ENCODE results near the gene NRN1L. TPM values are rescaled to one million over a fixed set of nuclear protein-coding genes. Genes with fewer than 3 reads are reported as not detected.
"Not testable (repeated sequence)": the region's sequence is repeated elsewhere in the genome, so short reads cannot be mapped to it uniquely, and the experiment has no call there.

Gene NRN1L
- not detected in 2 replicates for total RNA-seq (2014; rRNA removed; shearing (Covaris generic))

DNA sequence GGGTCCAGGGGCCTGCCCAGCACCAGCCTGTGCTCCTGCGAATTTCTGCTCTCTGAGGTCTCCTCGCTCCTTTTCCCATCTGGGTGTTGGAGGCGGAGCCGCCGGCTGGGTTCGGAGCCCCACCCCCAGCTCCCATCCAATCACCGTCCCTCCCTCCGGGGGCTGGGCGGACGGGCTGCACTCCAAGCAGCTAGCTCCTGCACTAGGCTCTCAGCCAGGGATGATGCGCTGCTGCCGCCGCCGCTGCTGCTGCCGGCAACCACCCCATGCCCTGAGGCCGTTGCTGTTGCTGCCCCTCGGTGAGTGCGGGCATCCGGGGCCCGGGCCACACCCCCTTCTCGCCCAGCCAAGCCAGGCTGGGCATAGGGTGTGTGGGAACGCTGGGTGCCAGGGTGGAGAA is at the start of gene NRN1L:
Gene NRN1L (plus strand): TSS at position 202 of the 400 bp plus-strand sequence. CDS start 19 bp downstream, at position 221.
- peak; percentile 42 for DNase-seq (ENCODE audit: low spot score)

DNA sequence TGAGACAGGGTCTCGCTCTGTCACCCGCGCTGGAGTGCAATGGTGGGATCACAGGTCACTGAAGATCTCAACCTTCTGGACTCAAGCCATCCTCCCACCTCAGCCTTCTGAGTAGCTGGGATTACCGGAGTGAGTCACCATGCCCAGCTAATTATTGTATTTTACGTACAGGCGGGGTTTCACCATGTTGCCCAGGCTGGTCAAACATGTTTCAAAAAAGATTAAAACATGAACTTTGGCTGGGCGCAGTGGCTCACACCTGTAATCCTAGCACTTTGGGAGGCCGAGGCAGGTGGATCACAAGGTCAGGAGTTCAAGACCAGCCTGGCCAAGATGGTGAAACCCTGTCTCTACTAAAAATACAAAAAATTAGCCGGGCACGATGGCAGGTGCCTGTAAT is 47.5 kb upstream of the NRN1L start:
- DNase-seq (ENCODE audit: low spot score): not testable (repeated sequence)

DNA sequence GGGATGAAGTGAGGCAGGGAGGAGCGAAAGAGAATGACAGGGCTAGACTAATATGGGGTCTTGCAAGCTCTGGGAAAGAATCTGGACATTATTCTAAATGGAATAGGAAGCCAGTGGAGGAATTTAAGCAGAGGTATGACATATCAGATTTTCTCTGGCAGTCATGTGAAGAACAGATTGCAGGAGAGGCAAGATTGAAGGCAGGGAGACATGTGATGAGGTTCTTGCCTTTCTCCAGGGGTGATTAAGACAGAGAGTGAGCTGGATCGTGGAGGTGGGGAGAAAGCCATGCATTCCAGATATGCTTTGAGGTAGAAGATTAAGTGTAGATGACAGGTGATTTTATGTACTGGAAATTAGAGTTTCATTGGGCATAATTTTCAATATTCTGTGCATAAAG is 46.9 kb upstream of the NRN1L start:
- no peak for DNase-seq (ENCODE audit: low spot score)

DNA sequence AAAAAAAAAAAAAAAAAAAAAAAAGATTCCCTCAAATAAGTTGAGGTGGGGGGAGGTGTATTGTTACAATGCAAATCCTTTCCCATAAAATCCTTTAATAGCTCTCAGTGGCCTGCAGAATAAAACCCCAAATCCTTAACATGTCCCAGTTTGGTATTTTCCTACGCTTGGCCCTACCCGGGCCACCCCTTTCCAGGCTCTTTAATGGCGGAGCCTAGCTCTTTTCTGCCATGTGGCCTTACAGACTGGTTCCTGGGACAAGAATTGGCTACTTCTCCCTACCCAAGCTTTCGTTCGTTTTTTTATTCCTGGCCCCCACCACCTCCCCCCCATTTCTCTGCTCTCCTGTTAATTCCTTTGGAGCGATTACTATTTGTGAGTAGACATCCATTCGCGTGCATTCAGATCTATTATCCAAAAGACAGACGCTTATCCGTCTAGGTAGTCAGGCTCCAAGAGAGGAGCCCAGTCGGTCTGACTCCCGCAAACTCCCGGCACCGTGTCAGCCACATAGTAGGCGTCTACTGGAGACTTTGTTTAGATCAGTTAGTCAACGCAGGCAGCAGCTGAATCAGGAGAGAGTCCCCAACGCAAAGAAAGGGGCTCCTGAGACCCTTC is 43.4 kb upstream of the NRN1L start:
- DNase-seq (ENCODE audit: low spot score): no peak

DNA sequence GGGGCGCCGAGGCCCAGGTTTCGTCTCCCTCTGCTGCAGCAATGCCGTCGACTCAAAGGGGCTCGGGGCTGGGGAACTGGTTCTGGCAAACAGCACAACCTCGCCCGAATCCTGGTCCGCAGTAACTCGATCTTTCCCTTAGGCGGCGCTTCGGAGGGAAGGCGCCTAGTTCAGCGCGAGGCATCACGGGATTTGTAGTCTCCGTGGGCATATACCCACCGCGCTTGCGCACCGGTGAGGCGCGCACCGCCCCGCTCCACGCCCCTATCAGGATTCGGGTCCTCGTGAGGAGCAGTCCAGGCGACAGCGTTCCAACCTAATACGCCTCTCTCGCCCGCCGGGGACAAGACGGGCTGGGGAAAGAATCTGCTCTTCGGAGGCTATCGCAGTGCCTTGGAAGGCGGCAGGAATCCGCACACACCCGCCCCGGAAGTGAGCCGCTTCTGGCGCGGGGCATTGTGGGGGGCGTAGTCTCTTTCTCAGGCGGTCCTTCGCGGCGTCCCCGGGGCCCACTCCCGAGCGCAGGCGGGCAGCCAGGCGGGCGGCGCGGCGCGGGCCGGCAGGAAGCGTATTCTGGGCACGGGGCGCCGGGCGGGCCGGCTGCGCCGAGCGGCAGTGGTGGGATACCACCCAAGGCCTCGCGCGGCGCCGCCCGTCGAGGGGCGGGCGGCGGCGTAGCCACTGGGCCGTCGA is 42.7 kb upstream of the NRN1L start, which contains the start of gene THAP11:
Gene THAP11 (plus strand): TSS at position 505 of the 693 bp plus-strand sequence. CDS start 235 bp downstream, outside the sequence.
- peak; percentile 93 for DNase-seq (ENCODE audit: low spot score)

DNA sequence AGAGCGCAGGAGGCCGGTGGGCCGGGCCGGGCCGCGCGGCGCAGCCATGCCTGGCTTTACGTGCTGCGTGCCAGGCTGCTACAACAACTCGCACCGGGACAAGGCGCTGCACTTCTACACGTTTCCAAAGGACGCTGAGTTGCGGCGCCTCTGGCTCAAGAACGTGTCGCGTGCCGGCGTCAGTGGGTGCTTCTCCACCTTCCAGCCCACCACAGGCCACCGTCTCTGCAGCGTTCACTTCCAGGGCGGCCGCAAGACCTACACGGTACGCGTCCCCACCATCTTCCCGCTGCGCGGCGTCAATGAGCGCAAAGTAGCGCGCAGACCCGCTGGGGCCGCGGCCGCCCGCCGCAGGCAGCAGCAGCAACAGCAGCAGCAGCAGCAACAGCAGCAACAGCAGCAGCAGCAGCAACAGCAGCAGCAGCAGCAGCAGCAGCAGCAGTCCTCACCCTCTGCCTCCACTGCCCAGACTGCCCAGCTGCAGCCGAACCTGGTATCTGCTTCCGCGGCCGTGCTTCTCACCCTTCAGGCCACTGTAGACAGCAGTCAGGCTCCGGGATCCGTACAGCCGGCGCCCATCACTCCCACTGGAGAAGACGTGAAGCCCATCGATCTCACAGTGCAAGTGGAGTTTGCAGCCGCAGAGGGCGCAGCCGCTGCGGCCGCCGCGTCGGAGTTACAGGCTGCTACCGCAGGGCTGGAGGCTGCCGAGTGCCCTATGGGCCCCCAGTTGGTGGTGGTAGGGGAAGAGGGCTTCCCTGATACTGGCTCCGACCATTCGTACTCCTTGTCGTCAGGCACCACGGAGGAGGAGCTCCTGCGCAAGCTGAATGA is 42.0 kb upstream of the NRN1L start:
- DNase-seq (ENCODE audit: low spot score): no peak

DNA sequence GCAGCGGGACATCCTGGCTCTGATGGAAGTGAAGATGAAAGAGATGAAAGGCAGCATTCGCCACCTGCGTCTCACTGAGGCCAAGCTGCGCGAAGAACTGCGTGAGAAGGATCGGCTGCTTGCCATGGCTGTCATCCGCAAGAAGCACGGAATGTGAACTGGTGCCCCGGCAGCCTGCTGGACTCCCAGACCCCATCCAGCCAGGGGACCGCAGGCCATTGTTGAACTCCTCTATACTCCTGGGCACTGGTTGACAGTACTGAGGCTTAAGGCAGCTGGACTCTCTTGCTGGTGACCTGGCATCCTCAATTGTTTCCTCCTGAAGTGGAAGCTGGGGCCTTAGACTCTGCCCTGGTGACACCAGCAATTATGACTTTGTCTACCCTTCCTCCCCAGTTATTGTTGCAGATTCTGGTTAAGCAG is 41.3 kb upstream of the NRN1L start:
- DNase-seq (ENCODE audit: low spot score): no peak

DNA sequence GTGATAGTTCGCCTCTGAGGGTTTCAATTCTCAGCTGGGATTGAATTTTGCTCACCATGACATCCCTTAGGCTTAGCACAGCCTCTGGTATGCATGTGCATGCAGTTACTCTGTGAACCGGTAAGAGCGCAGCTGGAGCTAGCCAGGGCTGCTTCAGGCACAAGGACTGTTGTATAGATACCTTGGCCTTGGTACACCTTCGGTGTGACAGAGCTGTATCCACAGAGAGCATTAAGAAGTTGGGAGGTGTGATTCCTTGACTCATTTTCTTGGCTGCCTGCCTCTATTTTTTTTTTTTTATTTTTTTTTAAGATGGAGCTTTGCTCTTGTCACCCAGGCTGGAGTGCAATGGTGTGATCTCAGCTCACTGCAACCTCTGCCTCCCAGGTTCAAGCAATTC is 40.2 kb upstream of the NRN1L start:
- DNase-seq (ENCODE audit: low spot score): no peak

DNA sequence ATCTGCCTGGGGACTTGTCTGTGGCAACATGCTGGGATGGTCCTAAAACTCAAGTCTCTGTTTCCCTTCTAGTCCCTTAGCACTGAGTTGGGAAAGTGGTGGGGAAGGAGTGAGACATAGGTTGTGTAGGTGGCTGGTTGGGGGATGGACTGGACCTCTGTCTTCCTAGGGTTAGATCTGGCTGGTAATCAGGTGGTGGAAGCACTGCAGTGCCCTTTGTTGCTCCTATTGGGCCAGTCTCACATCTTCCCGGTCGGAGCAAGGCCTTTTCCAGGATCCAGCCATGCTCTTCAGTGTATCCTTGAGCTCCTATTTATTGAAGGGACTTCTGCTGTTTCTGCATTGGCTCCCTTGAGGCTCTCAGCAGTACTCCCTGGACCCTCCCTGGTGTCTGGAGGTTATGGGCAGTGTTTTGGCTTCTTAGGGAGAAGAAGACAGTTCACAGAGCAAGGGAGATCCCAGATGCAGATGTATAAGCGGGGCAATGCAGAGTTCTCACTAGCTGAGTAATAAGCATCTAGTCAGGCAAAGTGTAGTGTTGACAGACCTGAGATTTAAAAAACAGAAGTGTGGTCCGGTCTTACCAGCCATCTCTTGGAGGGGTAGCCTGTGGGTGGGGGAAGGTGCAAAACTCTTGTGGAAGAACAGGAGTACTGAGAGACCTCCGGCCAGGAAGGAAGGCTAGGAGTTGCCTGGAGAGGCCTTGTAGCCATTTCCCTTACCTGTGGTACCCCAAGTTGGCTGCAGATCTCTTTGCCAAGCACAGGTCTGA is 39.2 kb upstream of the NRN1L start:
- no peak for DNase-seq (ENCODE audit: low spot score)

DNA sequence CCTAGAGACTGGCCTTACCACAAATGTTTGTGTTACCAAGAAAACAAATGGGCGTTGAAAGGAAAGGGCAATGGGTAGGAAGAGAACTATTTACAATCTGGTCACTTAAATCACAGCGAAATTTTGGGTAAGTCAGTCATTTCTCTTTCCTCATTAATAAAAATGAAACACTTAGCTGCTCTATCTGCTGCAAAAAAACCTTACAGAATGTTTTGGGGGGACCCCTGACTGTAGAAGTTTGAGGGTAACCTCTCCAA is 38.7 kb upstream of the NRN1L start:
- no peak for DNase-seq (ENCODE audit: low spot score)

DNA sequence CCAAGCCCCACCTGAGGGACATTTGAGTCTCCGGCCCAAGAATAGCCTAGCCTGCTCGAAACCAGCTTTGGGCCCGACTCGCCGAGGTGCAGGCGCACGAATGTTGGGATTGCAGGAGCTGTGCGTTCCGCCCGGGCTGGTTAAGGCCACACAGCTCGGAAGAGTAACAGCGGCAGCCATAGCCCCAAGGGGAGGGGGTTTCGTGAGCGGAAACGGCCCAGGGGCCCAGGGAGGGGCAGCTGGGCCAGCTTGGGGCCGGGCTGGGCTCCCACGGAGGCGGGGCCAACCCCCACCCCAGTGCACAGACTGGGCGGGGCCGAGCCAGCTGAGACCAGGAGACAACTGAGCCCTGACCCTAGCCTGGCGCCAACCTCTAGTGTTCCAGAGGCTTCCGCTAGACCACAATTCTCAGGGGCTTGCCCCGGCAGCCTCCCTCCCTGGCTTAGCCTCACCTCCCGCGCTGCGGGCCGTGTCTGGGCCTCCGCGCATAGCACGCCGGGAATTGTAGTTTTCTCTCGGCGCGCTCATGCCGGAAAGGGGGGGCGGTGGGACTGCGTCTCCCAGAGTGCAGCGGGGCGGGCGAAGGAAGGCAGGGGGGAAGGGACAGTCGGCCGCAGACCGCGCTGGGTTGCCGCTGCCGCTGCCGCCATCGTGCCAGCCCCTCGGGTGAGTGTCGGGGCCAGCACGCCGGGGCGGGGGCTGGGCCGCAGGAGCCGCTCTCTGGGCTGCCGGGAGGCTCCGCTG is 38.2 kb upstream of the NRN1L start, which contains the start of gene NUTF2:
Gene NUTF2 (plus strand): TSS at position 614 of the 744 bp plus-strand sequence. CDS start 18,198 bp downstream, outside the sequence.
- DNase-seq (ENCODE audit: low spot score): peak; percentile 92

DNA sequence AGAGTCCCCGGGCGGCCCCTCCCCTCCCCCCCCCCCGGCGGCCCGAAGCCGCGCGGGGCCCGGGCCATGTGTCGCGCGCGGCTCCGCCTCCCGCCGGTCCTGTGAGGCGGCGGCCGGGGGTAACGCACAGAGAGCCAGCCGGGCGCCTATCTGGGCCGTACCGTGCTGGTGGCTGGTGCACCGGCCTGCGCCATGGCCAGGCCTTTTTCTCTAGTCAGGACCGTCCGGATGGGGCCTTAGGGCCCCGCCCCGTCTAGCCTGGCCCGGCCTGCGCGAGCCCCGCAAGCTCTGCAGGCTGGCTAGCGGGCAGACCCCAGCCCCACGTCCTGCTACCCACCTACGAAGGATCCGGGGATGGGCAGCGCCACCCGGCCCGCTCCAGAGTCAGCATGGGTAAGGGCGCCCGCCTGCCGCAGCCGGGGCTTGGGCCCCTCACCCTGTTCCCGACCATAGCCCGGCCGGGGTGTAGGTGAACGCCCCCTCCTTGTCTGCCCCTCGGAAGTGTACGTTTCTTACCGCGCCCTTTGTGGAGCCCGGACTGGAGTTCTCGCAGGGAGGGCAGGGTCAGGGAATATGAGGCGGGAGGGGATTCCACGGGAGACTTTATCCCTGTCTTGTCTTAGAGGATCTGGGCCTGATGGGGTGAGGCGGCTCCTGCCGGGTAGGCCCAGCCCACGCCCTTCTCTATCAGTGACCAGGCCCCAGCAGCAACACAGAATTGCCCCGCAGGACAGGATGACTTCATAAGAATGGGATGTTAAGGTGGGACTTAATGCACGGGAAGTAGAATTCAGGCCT is 37.4 kb upstream of the NRN1L start, which contains the start of gene CENPT:
Gene CENPT (minus strand): TSS at position 630 of the 798 bp plus-strand sequence. CDS start 13,834 bp downstream, outside the sequence.
- peak; percentile 42 for DNase-seq (ENCODE audit: low spot score)

DNA sequence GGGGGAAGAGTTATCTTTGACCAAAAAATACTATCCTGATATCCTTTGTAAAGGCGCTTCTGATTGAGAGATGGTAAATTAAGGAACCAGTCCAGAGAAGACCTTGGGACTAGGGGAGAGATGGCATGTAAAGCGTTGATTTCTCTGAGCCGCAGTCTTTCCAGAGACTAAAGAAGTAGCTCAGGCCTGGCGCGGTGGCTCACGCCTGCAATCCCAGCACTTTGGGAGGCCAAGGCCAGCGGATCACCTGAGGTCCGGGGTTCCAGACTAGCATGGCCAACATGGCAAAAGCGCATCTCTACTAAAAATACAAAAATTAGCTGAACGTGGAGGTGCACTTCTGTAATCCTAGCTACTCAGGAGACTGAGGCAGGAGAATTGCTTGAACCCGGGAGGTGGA is 36.6 kb upstream of the NRN1L start:
- no peak for DNase-seq (ENCODE audit: low spot score)

DNA sequence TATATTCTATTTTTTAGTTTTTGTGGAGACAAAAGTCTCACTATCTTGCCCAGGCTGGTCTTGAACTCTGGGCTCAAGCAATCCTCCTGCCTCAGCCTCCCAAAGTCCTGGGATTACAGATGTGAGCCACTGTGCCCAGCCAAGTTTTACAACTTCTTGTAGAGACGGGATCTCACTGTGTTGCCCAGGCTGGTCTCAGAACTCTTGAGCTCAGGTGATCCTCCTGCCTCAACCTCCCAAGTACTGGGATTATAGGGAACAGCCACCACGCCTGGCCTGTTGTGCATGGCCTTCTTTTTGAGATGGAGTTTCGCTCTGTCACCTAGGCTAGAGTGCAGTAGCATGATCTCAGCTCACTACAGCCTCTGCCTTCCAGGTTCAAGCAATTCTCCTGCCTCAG is 31.0 kb upstream of the NRN1L start:
- DNase-seq (ENCODE audit: low spot score): no peak

DNA sequence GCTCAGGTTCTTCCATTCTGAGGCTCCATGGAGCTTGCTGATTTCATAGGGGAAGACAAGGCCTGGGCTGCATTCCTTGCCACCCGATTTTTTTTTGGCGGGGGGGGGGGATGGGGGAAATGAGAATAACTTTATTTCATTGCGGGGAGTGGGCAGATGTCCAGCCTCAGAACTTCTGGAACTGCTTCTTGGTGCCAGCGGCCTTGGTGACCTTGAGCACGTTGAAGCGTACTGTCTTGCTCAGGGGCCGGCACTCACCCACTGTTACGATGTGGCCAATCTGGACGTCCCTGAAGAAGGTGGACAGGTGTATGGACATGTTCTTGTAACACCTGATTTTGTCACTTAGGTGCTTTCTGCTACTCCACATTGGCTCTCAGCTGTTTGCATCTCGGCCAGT is 28.9 kb upstream of the NRN1L start:
- DNase-seq (ENCODE audit: low spot score): no peak

DNA sequence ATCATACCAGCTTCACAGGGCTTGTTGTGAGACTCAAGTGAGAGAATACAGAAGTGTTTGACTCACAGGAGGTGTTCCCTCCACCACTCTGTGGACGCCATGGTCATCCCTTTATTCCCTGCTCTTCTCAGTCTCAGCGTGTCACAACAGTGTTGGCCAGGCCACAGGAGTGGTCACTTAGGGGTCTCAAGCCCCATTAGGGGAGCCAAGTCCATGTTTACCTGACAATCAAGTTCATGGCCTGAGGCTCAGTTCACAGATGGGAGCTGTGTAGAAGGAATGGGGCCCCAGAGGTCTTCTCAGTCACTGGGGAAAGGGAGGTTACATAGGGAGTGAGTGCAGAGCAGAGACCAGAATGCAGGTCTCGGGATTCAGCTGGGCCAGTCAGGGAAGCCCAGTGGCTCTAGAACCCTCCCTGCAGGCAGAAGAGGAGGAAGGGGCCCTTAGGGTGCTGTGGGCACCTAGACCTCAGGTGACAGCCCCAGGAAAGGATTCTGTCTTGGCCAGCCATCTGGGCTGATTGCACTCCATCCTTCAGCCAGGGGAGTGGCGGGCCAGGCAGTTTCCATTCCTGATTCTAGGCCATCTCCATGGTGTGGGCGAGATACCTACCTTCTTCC is 27.6 kb upstream of the NRN1L start:
- DNase-seq (ENCODE audit: low spot score): no peak

DNA sequence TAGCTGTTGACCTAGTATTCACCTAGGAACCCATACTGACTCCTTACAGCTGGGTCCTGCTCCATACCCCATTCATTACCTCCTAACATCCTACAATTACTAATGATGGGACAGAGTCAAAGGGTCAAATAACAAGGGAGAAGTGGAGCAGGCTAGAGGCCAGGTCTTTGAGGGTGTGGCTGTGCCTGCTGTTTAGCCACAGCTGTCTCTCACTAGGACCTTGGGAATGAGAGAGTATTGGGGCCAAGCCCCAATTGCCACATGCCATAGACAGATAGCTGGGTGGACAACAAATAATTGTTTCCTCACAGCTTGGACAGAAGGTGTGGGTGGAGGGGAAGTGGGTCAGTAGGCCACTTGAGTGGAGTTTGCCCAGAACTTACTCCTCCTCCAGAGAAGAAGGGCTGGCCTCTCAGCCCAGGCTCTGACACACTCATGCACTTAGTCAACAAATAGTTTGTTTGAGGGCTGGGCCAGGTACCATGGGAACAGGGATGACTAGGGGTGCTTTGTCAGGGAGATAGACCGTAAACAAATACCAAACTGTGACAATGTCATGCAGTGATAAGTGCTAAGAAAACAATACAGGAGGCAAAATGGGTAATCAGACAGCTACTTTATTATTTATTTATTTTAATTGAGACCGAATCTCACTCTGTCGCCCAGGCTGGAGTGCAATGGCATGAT is 27.0 kb upstream of the NRN1L start:
- peak; percentile 36 for DNase-seq (ENCODE audit: low spot score)

DNA sequence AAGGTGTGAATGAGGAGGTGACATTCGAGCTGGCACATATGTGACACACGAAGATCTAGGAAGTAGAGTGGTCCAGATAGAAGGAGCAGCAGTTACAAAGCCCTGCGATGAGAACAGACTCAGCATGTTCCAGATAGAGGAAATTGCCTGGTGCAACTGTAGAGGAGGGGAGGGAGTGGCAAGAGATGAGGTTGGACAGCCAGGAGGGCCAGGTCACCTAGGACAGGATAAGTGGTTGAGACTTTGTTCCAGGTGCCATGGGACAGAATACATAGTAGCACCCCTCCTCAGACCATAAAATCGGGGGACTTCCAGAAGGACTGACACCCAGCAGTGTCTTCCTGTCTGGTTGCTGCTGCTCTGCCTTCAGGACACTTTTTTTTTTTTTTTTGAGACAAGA is 26.2 kb upstream of the NRN1L start:
- no peak for DNase-seq (ENCODE audit: low spot score)

All from H4 (cell line).